Measurements from ENCODE around the gene COL27A1. TPM values are rescaled to one million over a fixed set of nuclear protein-coding genes. Genes with fewer than 3 reads are reported as not detected.
A peak's percentile ranks its signal among the peaks of the same experiment; 100 is the strongest.

The COL27A1 gene
- polyA plus RNA-seq, 5 donors: 117 to 182 (median 145) TPM

- no peak for DNase-seq
Measured at GRCh38 chr9:114335745-114336144, 180.4 kb downstream of the COL27A1 start.

- DNase-seq: no peak
Measured at GRCh38 chr9:114336157-114336556, 180.8 kb downstream of the COL27A1 start.

- DNase-seq: no peak
Measured at GRCh38 chr9:114336699-114337395, 181.5 kb downstream of the COL27A1 start.

GRCh38 chr9:114338187-114338586 is 182.8 kb downstream of the COL27A1 start:
- DNase-seq: no peak

DNA sequence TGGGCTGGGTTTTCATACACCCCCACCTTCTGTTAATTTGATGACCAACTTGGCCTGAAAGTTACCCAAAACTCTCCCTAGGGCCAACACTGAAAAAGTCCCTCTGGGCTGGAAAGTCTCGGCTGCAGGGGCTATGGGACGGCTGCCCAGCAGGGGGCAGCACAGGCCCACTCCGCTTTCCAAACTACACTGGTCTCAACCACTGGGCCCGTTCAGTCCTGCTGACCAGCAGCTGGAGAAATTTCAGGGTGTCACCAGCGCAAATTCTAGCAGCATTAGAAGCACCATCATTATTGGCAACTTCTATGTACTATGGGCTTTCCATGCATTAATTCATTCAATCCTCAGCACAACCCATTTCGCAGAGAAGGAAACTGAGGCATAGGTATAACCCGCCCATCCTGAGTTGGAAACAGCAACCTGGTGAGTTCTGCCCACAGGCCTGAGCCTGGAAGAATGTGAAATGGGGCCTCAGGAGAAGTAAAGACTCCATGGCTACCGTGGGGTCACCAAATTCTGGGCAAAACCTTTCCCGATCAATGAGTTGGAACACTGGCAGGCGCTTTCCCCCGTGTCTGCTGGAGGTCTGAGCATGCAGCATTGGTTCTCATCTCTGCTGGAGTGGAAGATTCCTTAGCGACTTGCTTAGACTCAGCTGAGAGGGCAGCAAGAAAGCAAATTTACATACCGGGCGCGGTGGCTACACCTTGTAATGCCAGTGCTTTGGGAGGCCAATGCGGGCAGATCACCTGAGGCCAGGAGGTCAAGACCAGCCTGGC is 184.0 kb downstream of the COL27A1 start:
- peak in 1 of 2 donors; percentile 13 for DNase-seq

DNA sequence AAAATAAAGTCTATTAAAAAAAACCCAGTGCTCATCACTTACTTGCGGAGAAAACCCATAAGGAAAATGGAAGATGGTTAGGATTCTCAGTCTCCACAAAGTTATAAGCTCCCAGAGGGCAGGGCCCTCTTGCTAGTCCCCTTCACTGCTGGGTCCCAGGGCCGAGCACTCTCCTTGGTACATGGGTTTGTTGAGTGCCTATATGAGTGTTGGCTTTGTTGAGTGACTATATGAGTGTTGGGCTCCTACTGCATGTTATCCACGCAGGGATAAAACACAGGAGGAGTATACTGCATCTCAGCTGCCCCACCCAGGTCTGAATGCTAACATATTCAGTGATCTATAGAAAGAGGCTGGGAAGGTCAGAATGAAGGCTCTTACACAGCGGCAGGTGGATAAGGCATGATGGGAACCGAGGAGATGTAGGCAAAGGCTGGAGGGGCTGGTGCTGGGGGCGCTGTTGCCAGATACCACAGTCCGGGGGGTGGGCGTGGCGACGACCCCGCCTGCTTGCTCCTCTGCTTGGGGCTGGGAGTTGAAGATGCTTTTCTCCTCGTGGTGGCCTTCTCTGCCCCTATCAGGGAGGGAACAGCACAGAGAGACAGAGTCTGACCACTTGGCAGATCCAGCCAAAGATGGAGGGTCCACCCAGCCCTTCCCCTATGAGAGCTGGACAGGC is 186.0 kb downstream of the COL27A1 start:
- no peak for DNase-seq

DNA sequence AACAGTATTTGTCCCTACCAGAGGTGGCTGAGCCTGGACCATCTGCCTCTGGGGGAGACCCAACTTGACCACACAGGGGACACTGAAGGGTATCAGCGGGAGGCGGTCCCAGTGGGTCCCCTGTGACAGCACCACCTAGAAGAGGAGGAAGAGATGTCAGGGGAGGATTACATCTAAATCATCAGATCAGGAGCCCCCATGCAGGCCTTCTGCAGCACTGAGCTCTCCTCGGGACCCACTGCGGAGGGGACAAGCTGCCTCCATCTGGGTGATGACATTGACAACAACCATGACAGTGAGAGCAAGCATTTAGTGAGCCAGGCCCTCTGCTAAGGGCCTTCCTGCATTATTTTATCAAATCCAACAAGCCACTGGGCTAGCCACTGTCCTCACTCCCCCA is 186.7 kb downstream of the COL27A1 start:
- DNase-seq: no peak

- DNase-seq: no peak
Measured at GRCh38 chr9:114342755-114343440, 187.6 kb downstream of the COL27A1 start.

DNA sequence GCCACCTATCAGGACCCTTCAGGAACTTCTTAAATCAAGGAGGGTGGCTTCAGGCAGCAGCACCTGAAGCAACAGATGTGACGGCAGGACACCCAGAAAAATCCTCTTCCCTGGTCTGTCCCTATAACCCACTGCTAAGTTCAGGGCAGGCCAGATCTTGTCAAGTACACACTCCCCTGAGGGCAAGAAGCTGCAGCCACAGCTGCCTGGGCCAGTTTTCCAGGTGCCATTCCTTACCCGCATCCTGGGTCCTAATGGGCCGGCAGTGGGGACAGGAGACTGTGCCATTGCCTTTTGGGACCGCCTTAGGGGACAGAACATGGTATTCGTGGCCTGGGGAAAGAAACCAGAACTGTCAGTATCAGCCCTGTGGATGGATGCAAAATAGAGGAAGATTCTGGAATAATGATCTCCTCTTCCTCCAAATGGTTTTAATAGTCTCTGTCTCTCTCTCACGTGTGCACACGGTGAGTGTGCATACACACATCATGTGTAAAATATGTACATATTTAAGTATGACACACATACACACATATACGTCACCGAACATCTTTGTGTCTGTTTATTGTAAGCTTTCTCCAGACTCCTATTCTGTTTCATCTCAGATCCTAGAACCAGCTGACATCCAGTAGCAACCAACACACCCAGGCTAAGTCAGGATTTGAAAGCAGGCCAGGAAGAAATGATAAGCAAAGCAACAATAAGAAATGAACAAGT is 188.3 kb downstream of the COL27A1 start:
- no peak for DNase-seq

GRCh38 chr9:114344188-114344566 is 188.8 kb downstream of the COL27A1 start:
- DNase-seq: no peak

DNA sequence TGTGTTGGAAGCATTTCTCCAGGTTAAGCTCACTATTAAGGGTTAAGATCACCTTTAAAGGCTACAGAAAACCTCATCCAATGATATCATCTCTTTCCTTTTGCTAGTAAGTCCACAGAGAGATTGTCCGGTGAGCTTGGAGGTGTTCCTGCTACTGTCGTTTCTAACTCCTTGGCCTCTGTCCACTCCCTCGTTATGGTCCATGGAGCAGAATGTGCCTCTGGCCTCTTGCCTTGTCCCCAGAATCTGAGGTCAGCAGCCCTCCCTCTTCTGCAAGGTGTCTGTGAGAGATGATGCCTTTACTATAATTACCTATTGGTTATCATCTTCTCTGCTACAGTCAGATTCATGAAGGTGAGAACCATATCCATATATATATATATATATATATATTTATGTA is 189.4 kb downstream of the COL27A1 start:
- no peak for DNase-seq

DNA sequence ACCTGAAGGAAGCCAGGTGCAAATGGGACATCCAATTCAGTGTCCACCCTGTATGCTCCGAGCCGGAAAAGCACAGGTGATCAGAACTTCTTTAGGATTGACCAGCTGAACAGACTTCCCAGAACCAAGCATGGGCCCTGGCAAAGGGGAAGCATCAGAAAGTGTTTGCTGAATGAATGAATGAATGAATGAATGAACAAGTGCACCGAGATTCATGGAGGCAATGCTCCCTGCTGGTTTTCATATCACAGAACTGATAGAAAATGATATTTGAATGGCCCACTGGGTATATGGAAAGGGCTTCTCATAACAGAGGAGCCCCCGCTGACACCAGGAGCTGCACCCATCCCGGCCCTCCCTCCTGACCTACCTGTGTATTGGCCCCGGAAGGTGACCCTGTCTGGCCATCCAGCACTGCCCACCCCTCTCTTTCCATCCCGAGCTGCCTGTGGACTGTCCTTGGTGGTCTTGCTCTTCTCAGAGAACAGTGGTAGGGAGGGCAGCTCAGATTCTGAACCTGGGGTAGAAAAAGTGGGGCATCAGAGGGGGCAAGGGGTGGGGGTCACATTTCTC is 190.2 kb downstream of the COL27A1 start:
- DNase-seq: no peak

DNA sequence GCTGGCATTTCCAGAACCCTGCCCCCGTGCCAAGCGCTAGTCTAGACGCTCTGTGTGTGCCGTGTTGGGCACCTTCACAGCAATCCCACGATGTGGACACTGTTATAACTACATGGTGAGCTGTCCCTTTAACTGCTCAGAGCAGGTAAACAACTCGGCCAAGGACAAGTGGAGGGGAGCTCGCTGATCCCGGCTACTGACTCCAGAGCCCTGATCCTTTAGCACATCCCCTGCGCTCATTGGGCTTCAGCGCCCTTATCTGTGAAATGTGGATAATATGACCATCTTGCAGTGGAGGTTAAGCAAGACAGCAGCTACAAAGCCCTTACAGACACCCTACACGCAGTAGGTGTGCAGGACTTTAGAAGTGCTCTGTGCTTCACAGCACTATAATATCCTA is 190.8 kb downstream of the COL27A1 start:
- no peak for DNase-seq

DNA sequence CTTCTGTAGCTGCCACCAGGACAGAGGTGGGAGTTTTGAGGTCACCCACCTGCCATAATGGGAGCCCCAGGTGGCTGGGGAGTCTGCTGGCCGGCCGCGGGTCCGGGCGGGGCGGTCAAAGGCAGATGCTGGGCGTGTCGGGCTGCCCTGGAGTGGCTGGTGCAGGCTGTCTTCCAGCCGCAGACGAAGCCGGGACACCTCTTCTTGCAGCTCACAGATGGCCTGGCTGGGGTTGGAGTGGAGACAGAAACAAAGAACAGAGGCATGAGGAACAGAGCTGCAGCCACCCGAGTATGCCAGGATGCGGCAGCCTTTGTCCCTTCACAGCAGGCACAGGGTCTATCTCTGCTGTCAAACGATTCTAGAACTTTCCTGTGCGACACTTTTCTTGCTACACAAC is 192.3 kb downstream of the COL27A1 start:
- DNase-seq: no peak

GRCh38 chr9:114348261-114348905 is 193.0 kb downstream of the COL27A1 start:
- DNase-seq: no peak

DNA sequence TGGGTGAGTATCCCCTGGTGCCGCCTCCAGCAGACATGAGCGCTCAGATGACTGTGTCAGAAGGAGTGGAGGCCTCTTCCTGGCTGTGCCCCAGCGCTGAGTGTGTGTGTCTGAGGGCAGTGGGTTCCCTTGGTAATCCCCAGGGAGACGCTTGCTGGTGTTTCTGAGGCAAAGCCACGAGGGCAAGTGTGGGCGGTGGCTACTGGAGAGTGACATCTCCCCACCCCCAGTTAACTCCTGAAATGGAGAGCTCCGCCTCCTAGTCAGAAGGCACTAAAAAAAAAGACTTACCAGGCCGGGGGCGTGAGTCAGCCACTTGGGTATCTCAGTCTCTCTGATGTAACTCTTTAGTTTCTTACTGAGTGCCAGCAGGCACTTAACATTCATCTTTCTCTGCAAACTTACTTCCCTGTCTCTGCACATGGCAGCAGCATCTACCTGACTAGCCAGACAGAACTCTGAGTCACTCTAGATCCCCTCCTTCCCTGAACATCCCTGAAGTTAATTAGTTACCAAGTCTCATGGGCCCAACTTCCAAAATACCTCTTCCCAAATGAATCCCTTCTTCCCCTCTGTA is 193.7 kb downstream of the COL27A1 start:
- DNase-seq: peak in 1 of 2 donors; percentile 16

GRCh38 chr9:114349713-114350480 is 194.6 kb downstream of the COL27A1 start:
- no peak for DNase-seq

- DNase-seq: no peak
Measured at GRCh38 chr9:114350636-114351401, 195.5 kb downstream of the COL27A1 start.

- DNase-seq: no peak
Measured at GRCh38 chr9:114351932-114352331, 196.6 kb downstream of the COL27A1 start.
